Subcutaneous abdominal adipose tissue (tissue), 5 donors: ENCODE results near the gene SPATA20.

Experiments
- H3K27ac ChIP-seq: one replicate; pipeline ENCODE4 v1.7.0; 2013; ENCODE audit warnings: low read depth, mild to moderate bottlenecking, inconsistent platforms, low read length, moderate library complexity
- H3K27me3 ChIP-seq, 5 donors: one replicate each; pipeline ENCODE4 v1.7.0; 2013; ENCODE audit warnings: low read length in 5 of 5, inconsistent platforms in 1 of 5; ENCODE audit not compliant: control insufficient read depth in 5 of 5, insufficient read depth in 4 of 5
- H3K36me3 ChIP-seq, 5 donors: one replicate each; pipeline ENCODE4 v1.7.0; 2013; ENCODE audit warnings: low read length in 5 of 5; ENCODE audit not compliant: control insufficient read depth in 5 of 5, insufficient read depth in 5 of 5
- H3K4me1 ChIP-seq, 5 donors: one replicate each; pipeline ENCODE4 v1.7.0; 2013; ENCODE audit warnings: low read length in 5 of 5, mild to moderate bottlenecking in 3 of 5, moderate library complexity in 1 of 5; ENCODE audit not compliant: control insufficient read depth in 5 of 5, insufficient read depth in 5 of 5
- H3K4me3 ChIP-seq, 5 donors: one replicate each; pipeline ENCODE4 v1.7.0; 2013; ENCODE audit warnings: low read length in 5 of 5, low read depth in 1 of 5
- H3K9ac ChIP-seq, 5 donors: one replicate each; pipeline ENCODE4 v1.7.0; 2013; ENCODE audit warnings: low read length in 5 of 5, mild to moderate bottlenecking in 4 of 5, moderate library complexity in 3 of 5
- H3K9me3 ChIP-seq, 5 donors: one replicate each; pipeline ENCODE4 v1.7.0; 2013; ENCODE audit warnings: low read length in 5 of 5; ENCODE audit not compliant: control insufficient read depth in 5 of 5
- donor health status: healthy.
- donor health status: healthy.
- donor health status: healthy.
- donor health status: healthy.
- donor health status: healthy.

The SPATA20 gene

GRCh38 chr17:50533185-50533584, 13.8 kb upstream of the SPATA20 start:
- Histone ChIP-seq H3K4me3 (no peak overlapping the region), H3K27me3 (peaks cover 26 to 41% (median 39%) of the 10 kb centered on the region in 5 donors), H3K4me1 (peaks cover 0 to 27% (median 17%) of the 10 kb centered on the region in 5 donors)

GRCh38 chr17:50533720-50534148, 13.2 kb upstream of the SPATA20 start:
- H3K36me3 ChIP-seq, result no peaks in the 10 kb centered on the region
- H3K27me3 ChIP-seq, result peaks cover 26 to 41% (median 38%) of the 10 kb centered on the region in 5 donors
- H3K4me3 ChIP-seq, result peak overlapping the region in 4 of 5 donors; percentile 4 to 36 (median 30)
- no peak overlapping the region for H3K9ac ChIP-seq
- no peak overlapping the region for H3K27ac ChIP-seq
- peaks cover 0 to 32% (median 23%) of the 10 kb centered on the region in 5 donors for H3K4me1 ChIP-seq
- no peaks in the 10 kb centered on the region for H3K9me3 ChIP-seq

More at GRCh38 chr17:50533185-50533584, 13.8 kb upstream of the SPATA20 start:
- H3K9ac ChIP-seq, result no peak overlapping the region
- no peaks in the 10 kb centered on the region for H3K36me3 ChIP-seq
- no peak overlapping the region for H3K27ac ChIP-seq
- no peaks in the 10 kb centered on the region for H3K9me3 ChIP-seq

- H3K4me1 ChIP-seq, result peaks cover 0 to 35% (median 27%) of the 10 kb centered on the region in 5 donors
- H3K9ac ChIP-seq, result no peak overlapping the region
- no peaks in the 10 kb centered on the region for H3K36me3 ChIP-seq
- no peak overlapping the region for H3K27ac ChIP-seq
- H3K4me3 ChIP-seq, result peak overlapping the region in 1 of 5 donors; percentile 31
- no peaks in the 10 kb centered on the region for H3K9me3 ChIP-seq
- peaks cover 26 to 37% (median 32%) of the 10 kb centered on the region in 5 donors for H3K27me3 ChIP-seq
Observed at GRCh38 chr17:50534222-50534978, 12.6 kb upstream of the SPATA20 start.

- Histone ChIP-seq H3K27ac (no peak overlapping the region), H3K9ac (no peak overlapping the region)
Observed at GRCh38 chr17:50534979-50535326, 12.0 kb upstream of the SPATA20 start.

GRCh38 chr17:50535407-50535806, 11.6 kb upstream of the SPATA20 start:
- Histone ChIP-seq H3K9ac (no peak overlapping the region), H3K27ac (no peak overlapping the region), H3K36me3 (no peaks in the 10 kb centered on the region), H3K27me3 (peaks cover 26 to 35% (median 32%) of the 10 kb centered on the region in 5 donors), H3K9me3 (no peaks in the 10 kb centered on the region), H3K4me1 (peaks cover 0 to 35% (median 27%) of the 10 kb centered on the region in 5 donors), H3K4me3 (no peak overlapping the region)

More at GRCh38 chr17:50534979-50535326, 12.0 kb upstream of the SPATA20 start:
- Histone ChIP-seq H3K9me3 (no peaks in the 10 kb centered on the region), H3K4me1 (peaks cover 0 to 35% (median 27%) of the 10 kb centered on the region in 5 donors), H3K4me3 (no peak overlapping the region), H3K36me3 (no peaks in the 10 kb centered on the region), H3K27me3 (peaks cover 26 to 35% (median 32%) of the 10 kb centered on the region in 5 donors)

- Histone ChIP-seq H3K9me3 (no peaks in the 10 kb centered on the region), H3K4me3 (no peak overlapping the region), H3K4me1 (peaks cover 0 to 42% (median 35%) of the 10 kb centered on the region in 5 donors), H3K36me3 (no peaks in the 10 kb centered on the region), H3K9ac (no peak overlapping the region), H3K27ac (no peak overlapping the region), H3K27me3 (peaks cover 18 to 24% (median 20%) of the 10 kb centered on the region in 5 donors)
Observed at GRCh38 chr17:50536683-50537646, 10.0 kb upstream of the SPATA20 start.

- Histone ChIP-seq H3K4me3 (no peak overlapping the region), H3K9me3 (no peaks in the 10 kb centered on the region), H3K27me3 (peaks cover 8 to 16% (median 11%) of the 10 kb centered on the region in 5 donors), H3K4me1 (peaks cover 0 to 44% (median 41%) of the 10 kb centered on the region in 5 donors), H3K9ac (no peak overlapping the region), H3K27ac (no peak overlapping the region), H3K36me3 (no peaks in the 10 kb centered on the region)
Observed at GRCh38 chr17:50537721-50538548, 9.0 kb upstream of the SPATA20 start.

GRCh38 chr17:50538549-50539410, 8.2 kb upstream of the SPATA20 start:
- no peak overlapping the region for H3K4me3 ChIP-seq
- H3K9me3 ChIP-seq, result no peaks in the 10 kb centered on the region
- H3K27me3 ChIP-seq, result peaks cover 0 to 8% (median 2%) of the 10 kb centered on the region in 5 donors
- H3K27ac ChIP-seq, result no peak overlapping the region
- no peak overlapping the region for H3K9ac ChIP-seq
- no peaks in the 10 kb centered on the region for H3K36me3 ChIP-seq
- H3K4me1 ChIP-seq, result peaks cover 0 to 38% (median 34%) of the 10 kb centered on the region in 5 donors
